GM21447 (cell line): ENCODE data around the gene DUSP8.
A peak's percentile ranks its signal among the peaks of the same experiment; 100 is the strongest.

ENCODE experiments used
- ATAC-seq: cut with Tn5 transposase; IDR thresholded peaks from one replicate; pipeline ENCODE4 v1.9.1; 2021; ENCODE audit not compliant: unreplicated experiment

DUSP8 gene

DNA sequence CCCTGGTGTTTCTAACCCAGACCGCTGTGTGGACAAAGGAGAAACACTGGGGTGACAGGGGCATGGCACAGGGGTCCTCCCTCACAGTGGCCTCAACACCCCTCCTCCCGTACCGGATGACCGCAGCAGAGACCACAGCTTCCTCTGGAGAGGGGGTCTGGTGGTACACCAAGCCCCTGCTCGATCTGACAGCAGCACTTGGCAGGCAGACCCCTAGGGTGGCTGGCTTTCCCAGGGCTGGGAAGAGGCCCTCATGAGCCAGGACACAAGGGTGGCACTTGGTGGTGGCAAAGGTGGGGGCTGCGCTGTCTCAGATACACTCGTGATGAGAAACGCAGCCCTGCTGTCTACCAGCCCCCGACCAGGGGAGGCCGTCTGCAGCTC is 38.7 kb downstream of the DUSP8 start:
- ATAC-seq: no peak

DNA sequence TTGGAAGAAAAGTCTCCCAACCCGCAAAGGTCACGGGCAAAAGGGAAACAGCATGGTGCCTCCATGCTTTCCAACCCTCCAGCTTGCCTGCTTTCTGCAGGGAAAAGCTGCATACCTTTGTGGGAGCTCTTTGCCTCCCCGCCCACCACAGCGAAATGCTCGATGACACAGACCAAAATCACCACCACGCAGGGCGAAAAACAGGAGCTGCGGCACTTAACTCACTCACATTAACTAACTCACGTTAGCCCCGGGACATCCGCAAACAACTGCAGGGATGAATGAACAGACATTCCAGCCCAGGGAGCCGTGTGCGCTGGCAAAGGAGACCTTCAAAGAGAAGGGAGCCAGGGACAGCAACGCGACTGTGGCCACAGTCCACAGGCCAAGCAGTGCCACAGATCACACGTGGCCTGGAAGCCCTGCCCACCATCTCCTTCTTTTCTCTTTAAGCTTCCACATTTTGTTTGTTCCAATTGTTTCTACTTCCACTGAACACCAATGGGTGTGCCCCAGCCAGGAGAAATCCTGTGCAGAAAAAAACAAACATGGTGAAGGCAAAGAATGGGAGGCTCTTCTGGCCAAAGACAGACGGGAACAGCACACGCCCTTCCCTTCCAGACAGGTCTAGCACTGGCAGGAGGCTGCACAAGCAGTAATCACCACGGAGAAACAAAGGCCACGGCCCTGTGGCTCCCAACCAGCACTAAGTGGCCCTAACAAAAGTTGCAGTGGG is 39.3 kb downstream of the DUSP8 start:
- ATAC-seq: no peak

DNA sequence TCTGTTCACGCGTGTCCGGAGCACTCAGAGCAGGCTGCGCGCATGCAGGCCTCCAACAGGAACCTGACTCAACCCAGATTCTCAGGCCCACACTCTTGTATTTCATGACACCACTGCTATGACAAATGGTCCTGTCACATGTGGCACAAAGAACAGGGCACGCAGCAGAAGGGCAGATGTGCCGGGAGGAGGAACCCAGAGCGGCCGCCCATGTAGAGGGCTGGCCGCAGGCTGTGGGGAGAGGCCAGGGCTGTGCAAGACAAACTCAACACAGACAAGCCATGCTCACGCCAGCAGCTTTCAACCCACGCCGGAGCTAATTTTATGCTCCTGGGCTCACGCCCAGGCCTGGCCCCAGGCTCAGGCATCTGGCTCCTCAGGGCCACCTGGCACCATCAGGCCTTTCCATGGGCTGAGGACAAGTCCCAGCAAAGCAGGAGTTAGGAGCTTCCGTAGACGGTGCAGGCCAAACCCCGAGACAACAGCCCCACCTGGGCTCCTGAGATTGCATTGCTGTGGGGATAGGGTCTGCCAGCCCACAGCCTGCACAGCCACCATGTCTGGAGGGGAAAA is 40.0 kb downstream of the DUSP8 start:
- no peak for ATAC-seq

DNA sequence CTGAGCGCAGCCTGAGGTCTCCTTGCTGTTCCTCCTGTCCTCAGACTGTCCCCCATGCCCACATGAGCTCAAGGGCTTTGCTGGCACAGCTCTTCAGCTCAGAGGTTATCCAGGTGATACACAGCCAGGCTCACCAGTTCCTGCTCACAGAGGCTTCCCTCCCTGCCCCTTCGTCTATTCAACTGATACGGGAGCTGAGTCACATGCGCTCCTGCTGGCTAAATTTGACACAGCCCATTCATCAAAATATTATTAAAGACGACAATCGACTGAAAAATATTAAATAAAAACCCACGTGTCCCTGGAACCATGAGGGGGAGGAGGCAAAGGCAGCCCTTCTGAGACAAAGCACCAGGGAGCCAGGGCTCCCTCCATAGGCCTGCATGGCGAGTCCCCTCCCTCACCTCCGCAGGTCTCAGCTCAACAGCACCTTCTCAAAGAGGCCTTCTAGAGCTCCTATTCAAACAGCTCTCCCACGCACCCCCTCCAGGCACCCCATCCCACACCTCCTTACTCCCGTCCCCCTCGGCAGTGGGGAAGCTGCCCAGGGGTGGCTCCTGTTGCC is 40.5 kb downstream of the DUSP8 start:
- ATAC-seq: no peak

DNA sequence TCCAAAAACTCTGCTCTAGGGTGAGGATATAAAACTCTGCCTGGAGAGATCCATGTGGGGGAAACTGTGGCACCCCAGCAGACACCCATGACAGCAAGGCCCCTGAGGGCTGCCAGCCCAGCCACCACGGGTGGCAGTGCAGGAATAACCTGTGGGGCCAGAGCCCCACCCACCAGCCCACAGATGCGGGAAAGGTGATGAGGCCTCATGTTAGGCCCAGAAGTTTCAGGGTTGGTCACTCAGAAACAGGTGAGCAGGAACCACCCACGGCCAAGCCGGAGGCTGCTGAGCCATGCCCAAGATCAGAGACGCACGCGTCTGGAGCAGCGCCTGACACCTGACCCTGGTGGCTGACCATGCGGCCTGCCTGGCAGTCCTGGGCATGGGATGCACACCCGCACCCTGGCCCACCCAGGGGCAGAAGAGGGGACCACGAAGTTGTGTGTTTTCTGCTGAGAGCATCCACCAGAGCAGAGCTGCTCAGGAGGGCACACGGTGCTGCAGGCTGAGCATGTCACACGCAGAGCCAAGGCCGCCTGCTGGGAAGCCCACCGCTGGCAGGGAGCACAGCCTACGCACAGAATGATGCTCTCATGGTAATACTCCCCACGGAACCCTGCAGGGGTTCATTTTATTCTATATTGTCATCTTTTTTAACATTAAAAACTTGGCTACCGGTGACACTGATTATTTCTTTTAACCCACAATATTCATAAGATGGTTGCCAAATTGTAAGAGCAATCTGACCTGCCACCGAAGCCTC is 41.2 kb downstream of the DUSP8 start:
- ATAC-seq: no peak

DNA sequence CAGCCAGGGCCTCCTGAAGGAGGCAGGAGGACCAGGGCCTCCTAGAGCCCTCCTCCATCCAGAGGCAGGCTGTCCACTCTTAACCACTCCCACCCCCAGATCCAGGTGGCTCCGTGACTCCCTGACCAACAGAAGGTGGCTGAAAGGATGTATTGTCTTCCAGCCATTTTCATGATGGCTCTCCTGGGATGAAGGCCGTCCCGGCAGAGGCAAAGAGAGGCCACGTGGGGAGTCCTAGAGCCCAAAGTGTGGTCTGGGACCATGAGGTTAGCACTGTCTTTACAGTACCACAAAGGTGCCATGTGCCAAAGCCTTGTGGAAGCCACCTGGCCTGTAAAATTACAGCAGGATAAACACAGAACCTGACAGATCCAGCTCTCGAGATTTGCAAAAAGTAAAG is 42.3 kb downstream of the DUSP8 start:
- ATAC-seq: no peak

DNA sequence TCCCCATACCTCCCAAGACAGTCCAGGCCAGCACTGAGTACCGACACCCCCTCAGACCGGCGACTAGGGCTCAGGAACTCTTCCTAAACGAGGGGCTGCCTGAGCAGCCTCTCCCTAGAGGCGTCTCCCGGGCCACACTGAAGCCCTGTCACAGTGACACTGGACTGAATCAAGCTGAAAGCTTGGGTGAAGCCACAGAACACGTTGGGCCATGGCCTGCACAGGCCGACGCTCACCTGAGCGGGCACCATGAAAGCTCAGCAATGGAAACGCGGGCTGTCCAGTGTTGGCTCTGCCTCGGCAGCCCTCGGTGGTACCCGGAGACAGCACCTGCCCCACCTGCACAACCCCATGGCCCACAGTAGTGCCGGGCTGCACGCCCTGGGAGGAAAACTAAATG is 42.8 kb downstream of the DUSP8 start:
- ATAC-seq: no peak

DNA sequence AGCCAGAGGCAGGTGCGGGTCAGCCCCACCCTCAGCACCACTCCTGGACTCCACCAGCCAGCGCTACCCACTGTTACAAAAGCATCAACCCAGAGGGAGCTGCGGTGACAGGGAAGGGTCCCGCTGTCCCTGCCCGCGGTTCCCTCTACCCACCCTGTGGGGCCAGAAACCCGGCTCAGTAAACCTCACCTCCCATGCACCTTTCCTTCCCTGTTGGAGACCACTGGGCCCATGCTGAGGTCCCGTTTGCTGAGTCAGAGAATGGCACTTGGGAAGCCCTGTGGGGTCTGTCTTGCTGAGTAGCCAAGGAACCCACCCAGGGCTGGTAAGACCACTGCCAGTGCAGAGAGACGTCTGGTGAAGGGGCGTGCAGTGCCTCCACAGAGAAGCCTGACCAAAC is 43.4 kb downstream of the DUSP8 start:
- no peak for ATAC-seq

DNA sequence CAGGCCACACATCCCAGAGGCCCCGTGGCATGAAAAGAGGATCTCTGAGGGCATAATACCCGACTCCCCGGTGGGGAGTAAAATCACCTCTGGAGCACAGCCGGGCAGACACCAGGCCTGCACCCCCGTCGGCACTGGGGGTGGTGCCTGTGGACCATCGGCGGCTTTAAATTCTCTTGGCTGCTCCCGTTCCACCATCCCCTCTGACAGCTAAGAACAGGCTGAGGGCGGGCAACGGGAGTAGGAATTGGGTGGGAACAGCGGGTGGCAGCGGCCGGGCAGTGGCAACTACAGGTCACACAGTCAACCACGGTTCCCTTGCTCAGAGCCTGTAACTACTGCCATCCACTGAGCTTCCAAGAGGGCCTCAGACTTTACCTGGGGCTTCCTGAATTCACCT is 45.3 kb downstream of the DUSP8 start:
- no peak for ATAC-seq

DNA sequence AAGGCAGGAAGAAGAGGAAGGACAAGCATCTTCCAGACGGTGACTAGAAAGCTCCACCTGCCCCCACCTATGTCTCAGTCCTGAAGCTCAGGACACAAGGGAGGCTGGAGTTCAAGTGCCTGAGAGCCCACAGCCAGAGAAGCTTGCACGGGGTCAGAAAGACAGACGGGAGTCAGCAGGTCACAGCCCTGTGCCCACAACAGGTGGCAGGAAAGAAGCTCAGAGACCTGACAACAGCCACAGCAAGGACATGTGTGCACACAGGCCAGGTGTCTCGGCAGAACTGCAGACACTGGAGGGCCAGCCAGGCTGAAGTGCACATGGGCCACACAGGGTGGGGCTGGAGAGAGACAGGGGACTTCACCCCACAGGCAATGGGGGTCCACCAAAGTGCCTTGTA is 48.3 kb downstream of the DUSP8 start:
- no peak for ATAC-seq

DNA sequence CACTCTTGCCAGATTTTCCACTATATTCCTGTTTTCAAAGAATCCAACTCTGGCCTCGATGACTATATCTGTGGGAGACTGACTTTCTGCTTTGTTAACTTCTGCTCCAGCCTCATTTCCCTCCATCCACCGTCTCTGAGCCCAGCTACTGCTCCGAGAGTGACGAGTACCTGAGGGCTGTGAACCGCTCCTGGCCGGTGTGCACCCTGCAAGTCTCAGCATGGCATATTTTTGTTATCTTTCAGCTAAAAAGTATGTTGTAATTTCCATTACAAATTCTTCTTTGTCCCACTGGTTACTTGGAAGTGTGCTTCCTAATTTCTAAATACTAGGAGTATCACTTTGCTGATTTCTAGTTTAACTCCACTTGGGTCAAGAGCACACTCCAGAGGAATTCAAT is 49.0 kb downstream of the DUSP8 start:
- no peak for ATAC-seq

DNA sequence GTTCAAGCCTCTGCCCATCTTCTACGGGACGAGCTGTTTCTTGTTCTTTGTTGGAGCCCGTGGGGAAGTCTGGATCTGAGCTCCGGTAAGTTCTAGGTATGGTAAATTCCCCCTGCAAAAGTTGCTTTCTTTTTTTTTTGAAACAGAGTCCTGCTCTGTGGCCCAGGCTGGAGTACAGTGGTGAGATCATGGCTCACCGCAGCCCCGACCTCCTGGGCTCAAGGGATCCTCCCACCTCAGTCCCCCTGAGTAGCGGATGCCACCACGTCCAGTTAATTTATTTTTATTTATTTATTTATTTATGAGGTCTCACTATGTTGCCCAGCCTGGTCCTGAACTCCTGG is 50.0 kb downstream of the DUSP8 start:
- peak; percentile 33 for ATAC-seq

DNA sequence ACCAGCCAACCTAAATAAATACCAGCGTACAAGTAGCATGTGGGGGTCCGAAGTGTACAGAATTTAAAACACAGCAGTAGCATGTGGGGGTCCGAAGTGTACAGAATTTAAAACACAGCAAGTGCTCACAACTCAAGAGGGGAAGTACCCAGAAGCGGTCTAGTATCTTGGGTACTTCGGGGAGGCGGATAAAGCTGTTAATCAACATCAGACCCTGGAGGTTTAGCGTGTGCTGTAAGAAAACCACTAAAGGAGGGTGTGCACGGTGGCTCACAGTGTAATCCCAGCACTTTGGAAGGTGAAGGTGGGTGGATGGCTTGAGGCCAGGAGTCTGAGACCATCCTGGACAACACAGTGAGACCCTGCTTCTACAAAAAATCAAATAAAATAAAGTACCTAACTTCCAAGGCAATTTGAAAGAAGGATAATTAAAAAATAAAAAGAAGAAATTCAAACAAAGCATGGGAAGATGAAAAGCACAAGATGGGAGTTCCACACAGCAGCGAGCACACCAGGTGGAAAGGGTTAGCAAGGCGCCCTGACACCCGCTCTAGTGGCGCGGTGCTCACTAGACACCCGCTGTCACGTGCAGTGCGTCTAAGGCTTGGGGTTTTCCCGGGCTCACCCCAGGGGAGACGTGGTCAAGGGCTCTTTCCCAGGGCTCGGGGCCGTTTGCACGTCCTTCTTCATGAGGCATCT is 50.5 kb downstream of the DUSP8 start:
- peak; percentile 89 for ATAC-seq

DNA sequence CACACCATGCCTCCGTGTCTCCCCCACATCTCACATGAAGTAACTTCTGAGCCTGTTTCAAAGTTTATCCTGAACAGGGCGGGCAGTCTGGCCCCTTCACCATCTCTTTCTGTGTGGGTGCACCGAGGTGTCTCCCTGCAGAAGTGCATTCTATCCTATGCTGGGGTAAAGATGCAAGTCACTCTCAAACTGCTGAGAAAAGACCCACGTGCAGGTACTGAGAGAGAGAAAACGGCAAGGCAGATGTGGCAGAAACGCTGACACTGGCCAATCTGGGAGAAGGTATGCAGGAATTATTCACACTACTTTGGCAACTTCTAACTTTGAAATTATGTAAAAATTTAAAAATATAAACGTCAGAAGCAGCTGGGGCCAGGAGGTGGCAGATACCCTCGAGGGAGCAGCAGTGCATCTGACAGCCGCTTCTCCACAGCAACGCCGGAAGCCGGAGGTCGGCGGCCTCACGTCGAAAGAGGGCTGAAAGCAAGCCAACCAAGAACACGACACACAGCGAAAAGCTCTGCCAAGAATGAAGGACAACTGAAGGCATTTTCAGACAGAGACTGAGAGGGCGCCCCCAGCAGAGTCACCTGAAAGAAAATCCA is 51.3 kb downstream of the DUSP8 start:
- no peak for ATAC-seq

DNA sequence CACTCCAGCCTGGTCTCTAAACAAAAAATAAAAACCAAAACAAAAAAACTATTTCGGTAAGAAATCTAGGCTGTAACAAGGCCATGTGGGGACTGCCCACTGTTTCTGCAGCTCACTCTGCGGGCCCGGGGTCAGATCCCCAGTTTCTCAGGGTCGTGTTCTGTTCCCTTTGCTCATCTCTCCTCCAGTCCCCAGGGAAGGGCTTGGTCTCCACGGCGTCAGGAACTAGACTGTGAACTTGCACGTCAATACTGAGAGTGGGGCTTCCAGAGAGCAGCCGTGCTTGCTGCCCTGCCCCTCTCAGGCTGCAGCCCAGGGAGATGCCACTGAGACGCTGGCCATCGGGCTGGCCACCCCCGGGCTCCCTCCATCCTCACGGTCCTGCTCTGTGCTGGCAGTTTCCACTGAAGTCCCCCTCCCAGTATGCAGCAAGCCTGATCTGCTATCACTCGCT is 51.8 kb downstream of the DUSP8 start:
- no peak for ATAC-seq

DNA sequence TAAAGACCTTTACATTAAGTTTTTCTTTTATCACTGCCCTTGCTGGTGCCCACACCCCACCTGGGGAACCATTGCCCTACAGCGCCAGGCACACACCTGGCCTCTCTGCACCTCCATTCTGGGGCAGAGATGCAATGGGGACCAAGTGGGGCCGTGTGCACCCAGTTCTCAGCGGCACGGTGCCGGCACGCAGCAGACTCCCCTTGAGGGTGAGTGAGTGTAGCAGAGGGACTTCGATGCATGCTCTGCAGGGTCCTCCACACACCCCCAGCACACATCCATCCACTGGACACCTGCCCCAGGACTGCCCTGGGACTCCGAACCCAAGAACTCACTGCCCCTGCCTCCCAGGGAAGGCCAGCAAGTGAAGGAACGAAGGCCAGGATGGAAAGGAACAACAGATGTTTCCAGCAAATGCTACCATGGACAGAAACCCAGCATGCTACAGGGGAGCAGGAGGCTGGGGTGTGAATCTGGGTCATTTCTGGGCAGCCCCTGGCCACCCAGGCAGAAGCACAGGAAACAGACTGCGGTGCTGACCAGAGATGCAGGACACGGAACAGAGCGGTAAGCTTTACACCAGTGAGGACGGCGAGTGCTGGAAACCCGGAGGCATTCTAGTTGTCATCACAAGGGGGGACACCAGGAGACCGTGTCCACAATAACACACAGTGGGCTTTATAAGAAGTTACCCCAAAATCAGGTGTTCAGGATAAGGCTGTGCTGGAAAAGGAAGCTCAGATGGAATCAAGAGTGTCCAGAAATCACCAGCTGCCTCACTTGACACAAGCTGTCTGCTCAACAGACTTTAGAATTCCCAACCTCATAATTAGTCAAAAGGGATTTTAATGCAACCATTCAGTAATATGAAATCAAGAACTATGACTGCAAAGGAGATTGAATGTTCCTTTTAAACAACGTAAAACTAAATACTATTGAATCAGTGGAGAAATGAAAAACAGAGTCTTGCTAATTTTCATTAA is 52.8 kb downstream of the DUSP8 start:
- no peak for ATAC-seq

DNA sequence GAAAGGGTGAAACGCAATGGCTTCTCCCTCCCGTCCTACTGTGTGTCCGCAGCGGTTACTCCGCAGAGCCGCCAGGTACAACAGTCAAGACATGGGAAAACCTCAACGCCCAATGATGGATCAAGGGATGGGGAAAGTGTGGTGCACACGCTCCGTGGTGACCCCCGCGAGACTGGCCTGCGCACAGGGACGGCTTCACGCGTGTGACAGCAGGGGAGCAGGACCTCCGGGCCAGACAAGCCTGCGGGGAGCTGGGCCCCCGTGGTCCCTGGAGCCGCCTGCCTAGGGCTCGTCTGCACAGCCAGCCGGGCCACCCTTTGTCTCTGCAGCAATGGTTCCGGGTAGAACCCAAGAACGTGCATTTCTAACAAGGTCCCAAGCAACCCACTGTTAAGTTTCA is 53.8 kb downstream of the DUSP8 start:
- no peak for ATAC-seq

DNA sequence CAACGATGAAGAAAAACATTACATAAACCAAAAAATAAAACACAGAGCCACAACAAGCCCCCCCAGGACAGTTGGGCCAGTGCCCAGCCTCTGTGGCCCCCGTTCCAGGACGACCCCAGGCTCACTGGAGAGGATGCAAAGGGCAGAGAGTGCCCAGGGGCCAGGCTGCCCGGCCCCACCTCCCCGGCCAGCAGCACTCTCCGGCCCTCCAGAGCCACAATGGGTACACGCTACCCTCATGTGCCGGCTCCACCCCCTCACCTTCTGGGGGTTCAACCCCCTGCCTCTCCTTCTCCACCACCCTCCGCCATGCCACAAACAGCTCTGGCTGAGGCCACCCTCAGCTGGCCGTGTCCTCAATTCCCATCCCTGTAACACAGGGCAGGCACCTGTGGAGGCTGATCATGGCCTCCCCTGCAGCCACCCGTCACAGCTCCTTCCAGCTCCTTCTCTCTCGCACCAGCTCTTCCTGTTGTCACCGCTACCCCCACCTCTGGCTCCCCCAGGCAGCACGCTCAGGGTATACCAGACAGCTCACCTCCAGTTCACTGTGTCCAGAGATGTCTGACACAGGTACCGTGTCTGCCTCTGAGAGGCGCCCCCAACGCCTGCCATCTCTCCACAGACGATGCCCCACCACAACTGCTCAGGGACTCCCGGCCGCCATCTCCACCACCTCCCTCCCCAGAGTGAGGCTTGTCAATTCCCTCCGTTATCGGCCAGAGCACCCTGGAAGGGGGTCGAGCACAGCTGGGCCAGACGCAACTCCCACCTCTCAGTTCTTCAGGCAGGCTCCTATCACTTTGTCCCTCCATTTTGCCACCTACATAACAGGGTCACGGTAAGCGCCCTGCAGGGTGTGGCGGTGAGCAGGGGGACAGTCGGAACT is 54.7 kb downstream of the DUSP8 start:
- ATAC-seq: no peak
